HK-2 (cell line): ENCODE measurements around the gene RBM11.
"Not testable (repeated sequence)": the region's sequence is repeated elsewhere in the genome, so short reads cannot be mapped to it uniquely, and the experiment has no call there.

Experiments
- DNase-seq: peaks from one replicate; pipeline ENCODE4 v3.0.0-alpha.2; 2018; ENCODE audit not compliant: unreplicated experiment

Gene RBM11, protein sequence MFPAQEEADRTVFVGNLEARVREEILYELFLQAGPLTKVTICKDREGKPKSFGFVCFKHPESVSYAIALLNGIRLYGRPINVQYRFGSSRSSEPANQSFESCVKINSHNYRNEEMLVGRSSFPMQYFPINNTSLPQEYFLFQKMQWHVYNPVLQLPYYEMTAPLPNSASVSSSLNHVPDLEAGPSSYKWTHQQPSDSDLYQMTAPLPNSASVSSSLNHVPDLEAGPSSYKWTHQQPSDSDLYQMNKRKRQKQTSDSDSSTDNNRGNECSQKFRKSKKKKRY

DNA sequence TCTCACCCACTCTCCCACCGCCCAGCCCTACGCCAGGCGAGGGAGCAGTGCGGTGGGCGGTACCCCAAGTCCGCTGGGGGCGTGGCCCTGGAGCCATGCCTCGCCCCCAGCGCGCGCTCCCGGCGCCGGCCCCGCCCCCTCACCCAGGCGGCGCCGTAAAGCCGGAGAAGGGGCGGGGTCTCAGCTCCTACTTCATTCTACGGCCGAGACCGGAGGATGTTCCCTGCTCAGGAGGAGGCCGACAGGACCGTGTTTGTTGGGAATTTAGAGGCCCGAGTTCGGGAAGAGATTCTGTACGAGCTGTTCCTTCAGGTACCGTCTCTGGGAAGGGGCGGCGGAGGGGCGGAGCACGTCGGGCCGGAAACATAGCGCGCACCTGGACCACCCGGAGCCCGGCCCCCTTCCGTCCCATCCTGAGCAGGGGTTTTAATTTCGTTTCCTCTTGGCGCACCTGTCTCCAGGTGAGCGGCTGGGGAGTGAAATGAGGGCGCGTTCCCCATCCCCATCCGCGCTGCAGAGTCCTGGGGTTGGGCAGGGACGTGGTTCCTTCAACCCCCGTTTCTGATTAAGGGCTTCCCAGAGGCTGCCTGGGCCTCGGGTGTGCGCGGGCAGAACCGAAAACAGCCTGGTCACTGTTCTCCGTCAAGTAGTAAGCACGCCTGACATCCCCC is at the start of gene RBM11:
Gene RBM11, plus strand, starts transcription at position 187 of the 671 bp plus-strand sequence. Its CDS starts 30 bp downstream, at position 217.
- peak; percentile 55 for DNase-seq

- DNase-seq: not testable (repeated sequence)
These were observed 49.3 kb upstream of the RBM11 start for GRCh38 chr21:14166463-14167223.

- no peak for DNase-seq
These were observed 9.7 kb upstream of the RBM11 start for GRCh38 chr21:14206222-14206621.

- DNase-seq: no peak
These were observed 5.2 kb upstream of the RBM11 start, which contains the start of gene LIPI for GRCh38 chr21:14210738-14211137. LIPI (minus strand) TSS chr21:14210955; CDS start chr21:14210845, 110 bp downstream.

- no peak for DNase-seq
These were observed 2.8 kb upstream of the RBM11 start for GRCh38 chr21:14213164-14213563.

DNA sequence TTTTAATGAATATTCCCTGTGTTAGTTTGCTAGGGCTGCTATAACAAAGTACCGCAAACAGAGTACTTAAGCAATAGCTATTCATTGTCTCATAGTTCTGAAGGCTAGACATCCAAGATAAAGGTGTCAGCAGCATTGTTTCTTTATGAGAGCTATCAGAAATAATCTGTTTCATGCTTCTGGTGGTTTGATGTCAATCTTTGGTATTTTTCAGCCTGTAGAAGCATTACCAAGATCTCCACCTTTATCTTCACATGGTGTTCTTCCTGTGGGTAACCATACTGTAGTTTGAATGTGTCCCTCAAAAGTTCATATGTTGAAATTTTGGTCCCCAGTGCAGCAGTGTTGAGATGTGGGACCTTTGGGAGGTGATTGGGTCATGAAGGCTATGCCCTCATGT is 7.4 kb downstream of the RBM11 start:
- no peak for DNase-seq

DNA sequence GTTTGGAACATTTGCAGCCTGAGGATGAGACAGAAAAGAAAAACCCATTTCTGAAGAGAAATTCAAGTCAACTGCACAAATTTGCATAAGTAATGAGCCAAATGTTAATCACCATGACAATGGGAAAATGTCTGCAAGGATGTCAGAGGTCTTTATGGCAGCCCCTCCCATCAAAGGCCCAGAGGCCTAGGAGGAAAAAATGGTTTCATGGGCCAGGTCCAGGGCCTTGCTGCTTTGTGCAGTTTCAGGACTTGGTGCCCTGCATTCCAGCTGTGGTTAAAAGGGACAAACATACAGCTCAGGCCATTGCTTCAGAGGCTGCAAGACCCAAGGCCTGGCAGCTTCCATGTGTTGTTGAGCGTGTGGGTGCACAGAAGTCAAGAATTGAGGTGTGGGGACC is 13.4 kb downstream of the RBM11 start:
- no peak for DNase-seq

DNA sequence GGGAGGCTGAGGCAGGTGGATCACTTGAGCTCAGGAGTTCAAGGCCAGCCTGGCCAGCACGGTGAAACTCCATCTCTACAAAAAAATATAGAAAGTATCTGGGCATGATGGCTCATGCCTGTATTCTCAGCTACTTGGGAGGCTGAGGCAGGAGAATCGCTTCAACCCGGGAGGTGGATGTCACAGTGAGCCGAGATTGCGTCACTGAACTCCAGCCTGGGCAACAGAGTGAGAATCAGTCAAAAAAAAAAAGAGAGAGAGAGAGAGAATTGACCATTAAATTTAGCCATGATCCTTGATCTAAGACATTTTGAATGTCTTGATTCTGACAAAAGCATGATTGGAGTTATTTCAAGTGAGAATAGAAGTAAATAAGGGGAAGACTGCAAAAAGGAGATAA is 19.1 kb downstream of the RBM11 start:
- no peak for DNase-seq

GRCh38 chr21:14236180-14236579 is 20.2 kb downstream of the RBM11 start:
- no peak for DNase-seq

GRCh38 chr21:14239281-14239680 is 23.3 kb downstream of the RBM11 start:
- DNase-seq: no peak

- no peak for DNase-seq
These were observed 25.3 kb downstream of the RBM11 start for GRCh38 chr21:14241297-14241696.

DNA sequence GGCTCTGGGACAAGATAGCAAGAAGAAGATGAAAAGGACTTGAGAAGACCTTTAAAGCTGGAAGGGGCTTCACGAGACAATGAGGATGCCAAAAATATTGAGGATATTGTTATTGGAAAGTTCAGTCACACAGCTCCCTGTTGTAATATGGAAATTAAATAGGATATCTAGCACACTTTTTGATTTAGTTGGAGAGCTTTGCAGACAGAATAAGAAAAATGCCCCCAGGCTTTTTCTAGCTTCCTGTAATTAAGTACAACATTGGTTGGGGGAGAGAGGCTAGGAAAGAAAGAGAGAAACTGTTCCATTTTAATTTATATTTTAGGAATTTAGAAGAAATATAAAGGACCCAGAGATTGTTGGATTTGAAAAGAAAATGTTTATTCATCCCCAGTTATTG is 27.5 kb downstream of the RBM11 start:
- no peak for DNase-seq

DNA sequence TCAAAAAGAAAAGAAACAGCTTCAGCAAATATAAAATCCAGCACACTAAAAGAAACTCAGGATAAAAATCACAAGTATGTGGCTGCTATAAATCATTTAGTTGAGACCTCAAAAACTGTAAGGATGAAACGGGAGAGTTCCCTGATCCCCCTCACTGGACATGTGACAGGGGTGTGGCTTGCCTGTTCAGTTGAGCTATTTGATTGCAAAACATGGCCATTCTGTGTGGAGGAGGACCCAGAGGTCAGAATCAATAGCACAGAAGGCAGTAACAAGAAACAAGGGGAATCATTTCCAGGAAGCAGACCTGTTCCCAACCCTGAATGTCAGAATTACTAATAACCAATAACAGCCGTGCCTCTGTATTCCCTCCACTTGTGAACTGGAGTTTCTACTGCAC is 27.9 kb downstream of the RBM11 start:
- no peak for DNase-seq

DNA sequence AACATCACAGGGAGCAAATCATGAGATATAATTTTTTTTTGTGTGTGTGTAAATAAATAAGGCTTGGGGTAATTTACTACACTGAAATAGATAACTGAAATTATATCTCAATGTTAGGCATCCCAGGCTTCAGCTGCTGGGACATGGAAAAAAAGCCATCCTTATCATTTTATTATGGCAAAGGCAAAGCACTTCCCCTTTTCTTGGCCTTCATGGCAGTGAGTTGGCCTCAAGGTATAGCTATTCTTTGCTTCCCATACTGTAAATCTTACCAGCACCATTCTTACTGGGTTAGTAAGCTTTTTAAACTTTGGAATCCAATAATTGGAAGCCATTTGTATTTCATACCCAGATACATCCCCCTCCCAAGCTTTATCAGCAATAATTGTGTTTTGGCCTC is 29.0 kb downstream of the RBM11 start:
- no peak for DNase-seq

DNA sequence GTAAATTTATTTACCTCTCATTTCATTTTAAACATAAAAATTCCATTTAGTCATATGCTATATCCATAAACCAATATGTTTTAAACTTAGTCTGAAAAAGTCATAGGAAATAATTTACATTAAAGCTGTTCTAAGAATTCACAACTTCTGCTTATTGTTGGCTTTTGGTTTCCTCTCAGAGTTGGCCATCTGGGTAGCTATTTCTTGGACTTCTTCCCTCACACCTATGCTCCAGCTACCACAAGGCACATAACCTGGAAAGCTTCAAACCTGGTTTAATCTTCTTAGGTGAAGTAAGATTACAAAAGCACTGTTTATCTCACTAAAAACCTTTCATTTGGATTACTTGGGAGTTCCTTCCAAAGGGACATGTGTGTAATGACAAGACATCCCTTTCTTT is 29.8 kb downstream of the RBM11 start:
- DNase-seq: no peak

DNA sequence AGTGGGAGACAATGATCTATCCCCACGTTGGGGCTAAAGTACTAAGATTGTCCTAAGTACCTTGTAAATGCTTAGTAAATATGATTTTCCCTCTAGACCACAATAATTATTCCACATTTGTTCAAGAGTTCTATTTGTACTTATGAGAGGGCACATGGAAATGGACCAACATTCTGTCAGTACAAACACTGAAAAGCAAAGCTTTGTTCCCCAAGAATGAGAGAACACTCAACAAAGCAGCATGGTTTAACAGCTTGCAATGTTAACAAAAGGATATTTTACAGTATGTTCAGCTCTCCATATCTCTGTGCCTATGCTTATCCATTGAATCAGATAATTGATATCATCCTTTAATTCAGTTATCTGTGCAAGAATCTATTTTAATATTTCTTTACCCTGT is 35.4 kb downstream of the RBM11 start:
- no peak for DNase-seq

GRCh38 chr21:14259747-14260146 is 43.8 kb downstream of the RBM11 start:
- DNase-seq: no peak

DNA sequence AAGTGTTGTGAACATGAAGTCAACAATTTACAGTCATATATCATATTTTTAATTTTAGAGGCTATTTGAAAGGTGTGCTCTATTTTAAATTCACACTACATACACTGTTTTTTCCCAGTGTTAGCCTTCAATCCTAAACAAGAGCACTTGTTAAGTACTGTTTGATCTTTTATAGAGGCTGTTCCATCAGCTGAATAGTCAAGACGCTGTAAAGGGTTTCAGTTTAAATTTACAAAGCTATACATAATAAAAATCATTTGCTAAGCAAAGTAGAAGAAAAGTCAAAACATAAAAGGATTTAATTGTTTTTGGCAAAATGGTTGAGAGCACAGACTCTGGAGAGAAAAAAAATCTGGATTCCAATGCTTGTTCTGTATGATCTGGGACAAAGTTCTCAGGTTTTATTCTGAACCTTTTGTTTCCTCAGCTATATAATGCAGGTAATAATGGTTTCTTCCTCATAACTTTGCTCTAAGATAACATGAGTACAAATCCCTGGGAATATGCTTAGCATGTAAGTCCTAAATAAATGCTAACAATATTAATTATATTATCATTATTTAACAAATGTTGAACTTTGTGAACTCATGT is 44.3 kb downstream of the RBM11 start:
- no peak for DNase-seq

GRCh38 chr21:14262039-14262438 is 46.1 kb downstream of the RBM11 start:
- DNase-seq: no peak

DNA sequence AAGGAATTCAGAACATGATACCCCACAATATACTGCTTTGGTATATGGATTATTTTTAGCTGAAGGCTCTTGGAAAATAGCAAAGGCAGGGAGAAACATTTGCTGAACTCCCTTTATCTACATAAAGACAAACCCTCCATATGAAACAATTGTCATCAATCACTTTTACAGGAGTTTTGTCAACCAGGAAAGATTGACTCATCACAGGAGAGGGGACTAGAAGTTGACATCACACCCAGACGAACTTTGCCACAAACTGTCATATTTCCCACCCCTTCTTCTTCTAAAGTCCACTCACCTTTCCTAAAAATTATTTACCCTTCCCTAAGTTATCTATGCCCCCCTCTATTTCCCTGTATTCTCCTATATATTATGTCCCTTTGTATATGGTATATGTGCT is 47.9 kb downstream of the RBM11 start:
- DNase-seq: no peak

- no peak for DNase-seq
These were observed 49.1 kb downstream of the RBM11 start for GRCh38 chr21:14265023-14265422.

- no peak for DNase-seq
These were observed 51.1 kb downstream of the RBM11 start for GRCh38 chr21:14267076-14267475.
